Measurements from ENCODE around the gene ACTR3C.

The ACTR3C gene

DNA sequence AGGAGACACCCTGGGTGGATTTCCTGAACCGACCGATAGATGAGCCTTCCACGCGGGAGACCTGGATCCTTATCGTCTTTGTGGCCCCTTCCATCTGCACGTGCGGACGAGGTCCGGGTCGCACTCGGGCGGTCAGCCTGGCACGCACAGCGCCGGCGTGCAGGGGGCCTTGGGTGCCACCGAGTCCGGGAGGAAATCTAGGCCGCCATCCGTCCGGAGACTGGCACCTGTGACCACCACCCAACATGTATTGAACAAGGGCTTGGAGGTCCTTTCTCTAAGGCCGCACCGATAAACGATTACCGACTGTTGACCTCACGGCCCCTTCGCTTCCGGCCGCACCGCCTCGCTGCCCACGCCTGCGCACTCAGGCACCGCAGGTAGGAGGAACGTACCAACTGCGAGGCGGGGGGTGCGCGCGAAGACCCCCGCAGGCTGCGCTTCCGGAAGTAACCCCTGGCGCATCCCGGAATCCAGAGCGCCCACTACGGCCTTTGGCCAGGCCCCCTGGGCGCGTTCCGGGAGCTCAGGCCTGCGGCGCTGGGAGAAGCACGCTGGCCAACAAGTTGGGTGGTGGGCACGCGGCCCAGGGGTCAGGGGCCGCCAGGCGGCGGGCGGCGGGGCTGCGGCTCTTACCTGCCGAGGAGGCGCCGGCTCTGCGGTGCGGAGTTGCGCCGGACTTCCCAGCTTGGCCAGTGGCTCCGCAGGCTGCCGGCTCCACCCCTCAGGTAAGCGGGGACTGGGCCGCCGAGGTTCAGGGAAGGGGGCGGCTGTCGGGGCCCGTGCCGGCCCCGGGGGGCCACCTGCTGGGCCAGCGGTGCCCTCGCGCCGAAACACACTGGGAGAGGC lies at the start of gene ACTR3C, which contains the start of gene LRRC61:
Gene ACTR3C, minus strand, starts transcription at position 713 of the 849 bp plus-strand sequence. CDS start 28,249 bp downstream, outside the sequence.
Gene LRRC61, plus strand, starts transcription at position 523 of the 849 bp plus-strand sequence. CDS start 13,507 bp downstream, outside the sequence.
- peak; percentile 67 for DNase-seq

DNA sequence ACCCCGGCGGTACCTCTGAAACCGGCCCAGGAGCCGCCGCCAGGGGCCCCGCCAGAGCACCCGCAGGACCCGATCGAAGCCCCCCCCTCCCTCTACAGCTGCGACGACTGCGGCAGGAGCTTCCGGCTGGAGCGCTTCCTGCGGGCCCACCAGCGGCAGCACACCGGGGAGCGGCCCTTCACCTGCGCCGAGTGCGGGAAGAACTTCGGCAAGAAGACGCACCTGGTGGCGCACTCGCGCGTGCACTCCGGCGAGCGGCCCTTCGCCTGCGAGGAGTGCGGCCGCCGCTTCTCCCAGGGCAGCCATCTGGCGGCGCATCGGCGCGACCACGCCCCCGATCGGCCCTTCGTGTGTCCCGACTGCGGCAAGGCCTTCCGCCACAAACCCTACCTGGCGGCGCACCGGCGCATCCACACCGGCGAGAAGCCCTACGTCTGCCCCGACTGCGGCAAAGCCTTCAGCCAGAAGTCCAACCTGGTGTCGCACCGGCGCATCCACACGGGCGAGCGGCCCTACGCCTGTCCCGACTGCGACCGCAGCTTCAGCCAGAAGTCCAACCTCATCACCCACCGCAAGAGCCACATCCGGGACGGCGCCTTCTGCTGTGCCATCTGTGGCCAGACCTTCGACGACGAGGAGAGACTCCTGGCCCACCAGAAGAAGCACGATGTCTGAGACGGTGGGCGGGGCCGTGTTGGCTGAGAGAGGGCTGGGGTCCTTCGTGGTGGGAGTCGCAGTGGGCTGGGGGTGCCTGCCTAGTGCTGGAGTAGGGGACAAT lies 49.1 kb upstream of the ACTR3C start:
- no peak for DNase-seq

DNA sequence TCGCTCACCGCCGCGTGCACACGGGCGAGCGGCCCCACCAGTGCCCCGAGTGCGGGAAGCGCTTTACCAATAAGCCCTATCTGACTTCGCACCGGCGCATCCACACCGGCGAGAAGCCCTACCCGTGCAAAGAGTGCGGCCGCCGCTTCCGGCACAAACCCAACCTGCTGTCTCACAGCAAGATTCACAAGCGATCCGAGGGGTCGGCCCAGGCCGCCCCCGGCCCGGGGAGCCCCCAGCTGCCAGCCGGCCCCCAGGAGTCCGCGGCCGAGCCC lies 48.6 kb upstream of the ACTR3C start:
- no peak for DNase-seq

DNA sequence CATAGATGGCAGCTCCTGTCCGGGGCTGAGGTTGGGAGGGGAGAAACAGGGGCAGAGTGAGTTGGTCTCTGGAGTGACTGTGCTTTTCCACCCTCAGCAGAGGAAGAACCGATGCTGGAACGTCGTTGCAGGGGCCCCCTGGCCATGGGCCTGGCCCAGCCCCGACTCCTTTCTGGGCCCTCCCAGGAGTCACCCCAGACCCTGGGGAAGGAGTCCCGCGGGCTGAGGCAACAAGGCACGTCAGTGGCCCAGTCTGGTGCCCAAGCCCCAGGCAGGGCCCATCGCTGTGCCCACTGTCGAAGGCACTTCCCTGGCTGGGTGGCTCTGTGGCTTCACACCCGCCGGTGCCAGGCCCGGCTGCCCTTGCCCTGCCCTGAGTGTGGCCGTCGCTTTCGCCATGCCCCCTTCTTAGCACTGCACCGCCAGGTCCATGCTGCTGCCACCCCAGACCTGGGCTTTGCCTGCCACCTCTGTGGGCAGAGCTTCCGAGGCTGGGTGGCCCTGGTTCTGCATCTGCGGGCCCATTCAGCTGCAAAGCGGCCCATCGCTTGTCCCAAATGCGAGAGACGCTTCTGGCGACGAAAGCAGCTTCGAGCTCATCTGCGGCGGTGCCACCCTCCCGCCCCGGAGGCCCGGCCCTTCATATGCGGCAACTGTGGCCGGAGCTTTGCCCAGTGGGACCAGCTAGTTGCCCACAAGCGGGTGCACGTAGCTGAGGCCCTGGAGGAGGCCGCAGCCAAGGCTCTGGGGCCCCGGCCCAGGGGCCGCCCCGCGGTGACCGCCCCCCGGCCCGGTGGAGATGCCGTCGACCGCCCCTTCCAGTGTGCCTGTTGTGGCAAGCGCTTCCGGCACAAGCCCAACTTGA lies 48.0 kb upstream of the ACTR3C start:
- DNase-seq: no peak

DNA sequence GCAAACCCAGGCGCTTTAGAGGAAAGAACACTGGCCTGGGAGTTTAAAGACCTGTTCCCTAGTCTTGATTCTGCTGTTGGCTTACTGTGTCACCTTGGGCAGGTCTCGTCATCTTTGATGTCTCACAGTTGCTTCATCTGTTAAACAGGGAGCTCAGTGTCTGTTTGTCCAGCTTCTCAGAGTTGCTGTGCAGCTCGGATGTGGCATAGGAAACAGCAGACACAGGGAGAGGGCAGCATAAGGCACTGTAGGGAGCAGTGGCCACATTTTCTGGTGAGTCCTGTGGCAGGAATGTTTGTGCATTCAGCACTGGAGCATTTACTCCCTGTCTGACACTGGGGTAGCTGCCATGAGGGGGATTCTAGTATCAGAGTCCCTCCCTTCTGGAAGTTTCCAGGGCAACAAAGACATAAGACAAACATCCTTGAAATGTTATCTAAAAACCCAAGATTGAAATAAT lies 47.3 kb upstream of the ACTR3C start:
- DNase-seq: no peak

DNA sequence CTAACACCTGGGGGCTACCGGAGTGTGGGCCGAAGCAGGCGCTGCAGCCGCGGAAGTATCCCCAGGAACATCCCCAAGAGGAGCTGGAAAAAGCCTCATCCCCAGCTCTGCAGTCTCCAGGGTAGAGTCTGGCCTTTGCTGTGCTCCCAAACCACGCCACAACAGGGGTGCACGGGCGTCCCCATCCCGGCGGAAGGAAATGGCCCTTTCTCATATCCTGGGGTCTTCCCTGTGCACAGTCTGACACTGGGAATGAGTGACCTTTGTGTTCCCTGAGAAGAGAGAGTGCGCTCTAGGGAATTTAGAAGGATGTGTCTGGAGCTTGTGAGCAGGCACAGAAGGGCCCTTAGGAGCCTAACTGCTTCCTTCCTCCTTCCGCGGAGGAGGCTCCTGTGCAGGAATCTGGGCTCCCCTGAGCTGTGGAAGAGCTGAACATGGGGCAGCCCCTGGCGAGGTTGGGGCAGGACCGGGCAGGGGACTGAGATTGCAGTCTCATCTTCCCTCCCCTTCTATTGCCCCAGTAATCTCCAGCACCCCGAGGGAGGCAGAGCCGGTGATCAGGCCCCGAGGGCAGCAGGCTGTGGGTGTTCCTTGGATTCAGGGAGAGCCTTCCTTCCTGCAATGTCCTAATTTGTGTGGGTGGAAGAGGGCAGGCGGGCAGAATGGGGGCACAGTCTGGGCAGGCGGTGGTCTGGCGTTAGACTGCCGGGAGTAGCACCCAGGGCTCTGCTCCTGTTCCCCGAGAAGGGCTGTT lies 46.6 kb upstream of the ACTR3C start:
- DNase-seq: no peak

DNA sequence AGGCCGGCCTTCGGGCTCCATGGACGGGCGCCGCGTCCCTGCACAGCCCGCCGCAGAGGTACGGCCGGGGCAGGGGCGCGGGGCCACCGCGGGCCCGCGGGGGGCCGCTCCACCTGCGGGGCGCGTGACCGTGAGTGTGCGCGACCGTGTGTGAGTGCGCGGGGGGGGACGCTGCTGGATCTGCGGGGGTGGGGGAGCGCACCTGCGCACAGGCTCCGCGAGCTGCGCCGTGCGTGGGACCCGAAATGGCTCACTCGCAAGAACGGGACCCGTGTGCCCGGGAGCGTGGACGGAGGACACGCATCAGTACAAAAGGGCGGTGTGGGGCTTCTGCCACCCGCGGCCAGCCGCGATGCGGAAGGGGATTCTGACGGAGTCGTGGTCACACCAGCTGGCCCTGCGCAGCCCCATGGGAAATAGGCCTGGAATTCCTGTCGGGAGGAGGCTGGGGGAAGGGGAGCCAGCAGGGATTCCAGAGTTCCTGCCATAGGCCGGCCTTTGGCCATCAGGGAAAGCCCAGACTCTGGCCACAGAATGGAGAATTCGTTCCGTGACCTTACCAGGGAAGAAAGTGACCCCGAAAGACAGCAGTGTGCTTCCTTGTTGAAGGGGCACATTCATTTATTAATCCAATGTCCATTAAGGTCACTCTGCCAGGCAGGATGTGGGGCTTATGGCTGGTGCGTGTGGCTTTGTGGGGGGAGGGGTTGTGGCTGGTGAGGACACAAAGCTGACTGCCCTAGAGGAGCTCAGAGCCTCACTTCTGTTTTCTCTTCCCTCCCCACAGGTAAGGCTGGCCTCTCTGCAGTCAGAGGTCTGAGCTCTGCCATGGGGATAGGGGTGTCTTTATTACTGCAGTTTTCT lies 45.8 kb upstream of the ACTR3C start:
- DNase-seq: peak; percentile 42

DNA sequence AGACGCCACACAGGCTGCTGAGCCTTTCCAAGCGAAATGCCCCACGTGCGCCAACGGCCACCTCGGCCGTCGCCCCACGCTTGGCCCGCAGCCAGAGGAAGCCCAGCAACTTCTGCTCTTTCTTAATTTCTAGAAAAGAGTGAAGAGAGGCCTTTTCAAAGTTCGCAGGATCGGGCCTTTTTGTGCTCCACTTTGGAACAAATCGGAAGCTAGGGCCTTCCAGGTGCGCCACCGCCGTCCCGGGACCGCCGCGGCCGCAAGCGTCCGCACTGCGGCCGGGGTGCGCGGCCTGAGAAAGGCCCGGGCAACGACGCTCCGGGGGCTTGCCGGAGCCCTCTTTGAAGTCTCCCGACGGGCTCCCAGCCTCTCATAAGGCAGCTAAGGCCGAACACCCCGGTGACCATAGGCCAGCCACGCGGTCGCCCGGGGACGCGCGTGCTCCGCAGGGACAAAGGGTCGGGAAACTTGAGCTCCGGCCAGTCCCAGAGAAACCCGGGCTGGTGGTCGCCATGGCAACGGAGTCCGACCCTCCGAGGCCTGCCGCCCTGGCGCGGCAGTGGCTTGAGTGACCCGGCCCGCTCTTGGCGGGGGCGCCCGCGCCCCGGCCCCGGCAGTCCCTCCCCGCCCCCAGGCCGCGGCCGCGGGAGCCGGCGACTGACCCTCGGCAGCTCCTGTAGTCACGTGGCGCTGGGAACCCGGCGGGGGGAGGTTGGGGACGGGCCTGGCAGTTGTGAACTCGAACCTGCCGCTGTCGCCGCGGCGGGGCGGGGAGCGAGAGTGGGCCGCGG lies 44.9 kb upstream of the ACTR3C start, which contains the start of gene REPIN1:
Gene REPIN1, plus strand, starts transcription at position 727 of the 788 bp plus-strand sequence. CDS start 890 bp downstream, outside the sequence.
- peak; percentile 82 for DNase-seq

DNA sequence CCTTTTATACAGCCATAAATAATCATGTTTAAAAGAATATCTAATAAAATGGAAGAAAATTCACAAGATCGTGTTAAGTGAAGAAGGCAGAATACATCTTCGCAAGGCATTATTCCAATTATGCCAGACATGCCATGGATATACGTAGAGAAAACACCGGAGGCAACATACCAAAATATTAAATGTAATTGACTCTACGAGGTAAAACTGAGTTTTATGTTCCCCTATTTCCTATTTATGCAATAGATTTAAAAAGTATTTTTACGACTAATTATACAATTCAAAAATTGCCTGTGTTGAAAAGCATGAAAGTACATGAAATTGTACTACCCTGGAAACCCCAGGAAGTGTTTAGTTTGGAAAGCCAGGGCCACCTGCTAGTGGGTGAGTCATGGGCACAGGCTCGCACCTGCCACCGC lies 44.3 kb upstream of the ACTR3C start:
- no peak for DNase-seq

DNA sequence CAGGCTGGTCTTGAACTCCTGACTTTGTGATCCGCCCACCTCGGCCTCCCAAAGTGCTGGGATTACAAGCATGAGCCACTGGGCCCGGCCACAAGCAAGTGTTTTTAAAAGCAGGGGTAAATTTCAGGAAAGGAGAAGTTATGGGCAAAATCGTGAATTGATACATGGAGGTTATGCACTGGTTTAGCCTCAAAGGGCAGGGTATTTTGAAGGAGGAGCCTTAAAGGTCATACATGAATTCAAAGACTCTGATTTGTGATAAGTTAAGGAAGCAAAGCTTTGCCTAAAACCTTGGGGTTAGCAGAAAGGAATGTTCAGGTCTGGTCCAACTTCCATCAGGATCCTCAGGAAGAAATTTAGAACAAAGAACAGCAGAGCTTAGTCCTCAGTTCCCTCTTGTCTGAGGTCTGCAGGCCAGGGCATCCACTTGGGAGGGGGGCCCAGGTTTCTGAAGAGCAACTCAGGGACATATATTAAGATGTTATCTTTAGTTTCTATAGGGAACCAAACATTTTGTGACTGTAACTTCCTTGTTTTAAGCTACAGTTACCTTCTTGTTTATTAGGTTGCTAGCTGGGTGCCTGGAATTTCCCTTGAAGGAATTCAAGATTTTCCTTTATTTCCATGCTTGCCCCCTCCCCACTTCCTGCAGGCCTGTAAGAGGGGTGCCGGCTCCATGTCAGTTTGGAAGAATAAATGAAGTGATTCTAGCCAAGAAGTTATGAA lies 42.5 kb upstream of the ACTR3C start:
- DNase-seq: no peak

DNA sequence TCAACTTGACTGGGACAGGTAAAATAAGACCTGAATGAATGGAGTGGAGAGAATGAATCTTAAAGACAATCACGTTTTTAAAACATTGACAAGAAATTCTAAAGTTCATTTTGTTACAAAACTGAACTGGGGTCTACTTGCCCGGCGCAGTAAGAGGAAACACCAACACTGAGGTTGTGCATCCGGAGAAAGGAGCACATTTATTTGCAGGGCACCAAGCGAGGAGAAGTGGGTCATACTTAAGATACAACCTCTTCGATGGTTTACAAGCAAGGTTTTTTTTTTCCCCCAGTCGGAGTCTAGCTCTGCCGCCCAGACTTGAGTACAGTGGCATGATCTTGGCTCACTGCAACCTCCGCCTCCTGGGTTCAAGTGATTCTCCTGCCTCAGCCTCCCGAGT lies 41.8 kb upstream of the ACTR3C start:
- no peak for DNase-seq

DNA sequence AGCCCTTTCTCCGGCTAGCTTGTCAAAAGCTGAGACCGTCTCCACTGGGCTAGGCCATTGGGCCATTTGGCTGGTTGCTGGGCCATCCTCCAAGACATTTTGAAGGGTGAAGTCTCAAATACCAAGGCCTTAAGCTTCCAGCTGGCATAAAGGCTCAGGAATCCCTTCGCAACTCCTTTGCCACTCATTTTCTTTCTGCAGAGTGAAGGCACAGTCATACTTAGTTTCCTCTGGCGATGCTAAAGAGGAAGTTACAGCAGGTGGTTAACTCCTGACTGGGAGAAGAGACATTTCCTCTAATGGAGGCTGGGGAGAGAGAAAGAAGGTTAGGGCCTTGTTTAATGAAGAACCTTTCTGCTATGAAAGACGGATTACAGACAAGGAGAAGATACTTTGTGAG lies 40.5 kb upstream of the ACTR3C start:
- no peak for DNase-seq

DNA sequence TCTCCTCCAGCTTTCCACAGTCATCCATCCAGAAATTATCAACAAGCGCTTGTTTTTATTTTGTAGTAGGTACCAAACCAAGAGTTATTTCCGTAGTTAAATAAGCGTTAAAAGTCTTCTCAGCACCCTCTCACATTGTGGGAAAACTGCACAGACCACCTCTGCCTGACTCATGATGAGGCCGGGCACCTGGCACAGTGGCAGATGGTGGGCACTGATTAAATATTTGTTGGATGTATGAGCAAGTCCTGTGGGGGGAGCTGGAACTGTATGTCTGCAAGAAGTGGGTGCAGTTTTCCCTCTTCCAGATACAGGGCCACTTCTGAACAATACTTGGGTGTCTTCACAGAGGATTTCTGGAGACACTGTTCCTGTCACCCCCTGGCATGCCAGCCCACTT lies 40.0 kb upstream of the ACTR3C start:
- DNase-seq: no peak

DNA sequence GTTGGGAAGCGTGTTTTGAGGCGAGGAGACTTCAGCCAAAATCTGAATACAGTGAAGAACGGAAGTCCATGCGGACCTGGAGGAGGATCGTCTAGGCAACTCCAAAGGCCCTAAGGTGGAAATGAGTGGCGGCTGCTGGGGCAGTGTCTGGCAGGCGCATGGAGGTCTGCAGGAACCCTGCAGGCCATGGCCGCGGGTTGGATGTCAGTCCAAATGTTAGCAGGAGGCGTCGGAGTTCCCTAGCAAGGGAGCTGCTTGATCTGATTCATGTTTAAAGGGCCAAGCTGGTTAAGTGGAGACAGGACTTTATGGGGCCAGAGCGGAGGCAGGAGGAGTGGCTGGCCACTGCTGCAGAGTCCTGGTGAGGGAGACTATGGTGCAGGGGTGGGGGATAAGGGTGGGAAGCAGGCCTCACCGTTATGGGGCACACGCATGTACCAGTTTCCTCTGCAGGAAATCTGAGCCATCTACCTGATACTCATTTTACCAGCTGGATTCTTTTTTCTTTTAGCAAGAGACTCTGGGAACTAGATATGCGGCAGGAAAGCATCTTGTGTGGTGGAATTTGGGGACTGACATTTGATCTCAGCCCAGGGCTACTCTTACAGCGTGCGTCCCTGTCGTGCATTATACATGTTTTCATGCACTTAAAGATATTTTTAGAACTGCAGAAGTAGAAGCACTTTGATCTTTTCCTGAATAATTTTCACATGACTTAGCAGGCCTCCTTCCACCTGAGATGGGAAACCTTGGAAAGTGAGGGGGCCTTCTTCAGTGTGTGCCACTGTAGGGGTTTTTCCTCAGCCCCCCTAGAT lies 38.7 kb upstream of the ACTR3C start:
- no peak for DNase-seq

DNA sequence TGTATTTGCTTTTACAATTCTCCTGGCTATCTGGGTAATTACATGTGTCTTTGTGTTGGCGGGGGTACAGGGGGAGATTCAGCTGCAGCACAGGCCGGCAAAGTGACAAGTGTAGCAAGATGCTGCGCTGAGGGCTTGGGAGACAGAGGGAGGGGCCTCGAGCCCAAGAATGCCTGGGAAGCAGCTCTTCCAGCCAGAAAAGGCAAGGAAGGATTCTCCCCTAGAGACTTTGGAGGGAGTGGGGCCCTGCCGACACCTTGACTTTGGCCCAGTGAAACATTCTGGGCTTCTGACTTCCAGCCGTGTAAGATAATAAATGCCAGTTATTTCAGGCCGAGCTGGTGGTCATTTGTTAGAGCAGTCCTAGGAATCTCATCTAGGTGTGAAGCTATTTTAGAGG lies 38.1 kb upstream of the ACTR3C start:
- no peak for DNase-seq

DNA sequence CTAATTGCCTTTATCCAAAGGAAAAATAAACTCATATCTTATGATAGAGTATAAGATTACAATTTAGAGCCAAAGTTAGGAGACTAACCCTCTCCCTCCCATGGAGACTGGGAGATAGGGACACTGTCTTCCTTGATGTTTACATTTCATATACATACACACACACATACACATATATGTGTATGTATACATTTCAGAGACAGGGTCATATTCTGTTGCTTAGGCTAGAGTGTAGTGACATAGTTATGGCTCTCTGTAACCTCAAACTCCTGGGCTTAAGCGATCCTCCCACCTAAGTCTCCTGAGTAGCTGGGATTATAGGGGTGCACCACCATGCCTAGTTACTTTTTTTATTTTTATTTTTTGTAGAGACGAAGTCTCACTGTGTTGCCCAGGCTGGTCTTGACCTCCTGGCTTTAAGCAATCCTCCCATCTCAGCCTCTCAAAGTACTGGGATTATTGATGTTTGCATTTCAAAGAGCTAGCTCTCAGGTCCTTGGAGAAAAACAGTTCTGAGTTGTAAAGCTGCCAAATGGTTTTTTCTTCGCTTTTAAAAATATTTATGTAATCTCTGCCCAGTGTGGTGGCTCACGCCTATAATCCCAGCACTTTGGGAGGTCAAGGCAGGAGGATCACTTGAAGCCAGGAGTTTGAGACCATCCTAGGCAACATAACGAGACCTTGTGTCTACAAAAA lies 37.2 kb upstream of the ACTR3C start:
- no peak for DNase-seq

DNA sequence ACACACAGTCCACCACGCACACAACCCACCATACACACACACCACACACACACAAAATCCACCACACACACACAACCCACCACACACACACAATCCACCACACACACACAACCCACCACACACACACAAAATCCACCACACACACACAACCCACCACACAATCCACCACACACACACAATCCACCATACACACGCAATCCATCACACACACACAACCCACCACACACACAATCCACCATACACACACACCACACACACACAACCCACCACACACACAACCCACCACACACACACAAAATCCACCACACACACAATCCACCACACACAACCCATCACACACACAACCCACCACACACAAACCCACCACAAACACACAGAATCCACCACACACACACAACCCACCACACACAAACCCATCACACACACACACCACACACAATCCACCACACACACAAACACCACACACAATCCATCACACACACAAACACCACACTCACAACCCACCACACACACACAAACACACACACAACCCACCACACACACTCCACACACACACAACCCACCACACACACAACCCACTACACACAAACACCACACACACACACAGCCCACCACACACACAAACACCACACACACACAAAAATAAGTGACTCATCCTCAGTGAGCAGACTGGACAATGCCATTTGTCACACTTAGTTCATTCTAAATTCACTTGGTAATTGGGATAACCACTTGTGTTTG lies 36.4 kb upstream of the ACTR3C start:
- DNase-seq: no peak

All from stimulated activated CD4-positive, alpha-beta T cell treated with anti-CD3 and anti-CD28 coated beads, Interleukin-1b, Interleukin-23, amount 100 ng/mL, for 48 hours (primary cell).